Heart left ventricle (tissue), 16 donors: ENCODE measurements around the gene PDE1A. TPM values are rescaled to one million over a fixed set of nuclear protein-coding genes. Genes with fewer than 3 reads are reported as not detected.

ENCODE experiments used
- ATAC-seq, 4 donors: fragments of 200-7000 bp; cut with Tn5 transposase; one replicate each; pipeline ENCODE4 v1.9.1; 2020 to 2022; ENCODE audit warnings: moderate library complexity in 4 of 4, mild to moderate bottlenecking in 3 of 4, moderate number of reproducible peaks in 1 of 4
- DNase-seq, 5 donors: peaks; one replicate each; pipeline ENCODE4 v3.0.0-alpha.2; 2020
- H3K27ac ChIP-seq, 12 donors: fragments of 200-600 bp; sonication (generic) in 4 of 12; one replicate each; pipeline versions ENCODE4 v1.5.0 to v1.8.0; 2016 to 2022; ENCODE audit warnings: mild to moderate bottlenecking in 2 of 12
- H3K27me3 ChIP-seq, 9 donors: fragments of 200-600 bp; sonication (generic) in 2 of 9; one replicate each; pipeline versions ENCODE4 v1.5.1 to v1.8.0; 2016 to 2022; ENCODE audit warnings: mild to moderate bottlenecking in 3 of 9
- H3K36me3 ChIP-seq, 9 donors: fragments of 200-600 bp; sonication (generic) in 2 of 9; one replicate each; pipeline versions ENCODE4 v1.5.0 to v1.8.0; 2018 to 2022; ENCODE audit warnings: mild to moderate bottlenecking in 2 of 9
- H3K4me1 ChIP-seq, 12 donors: fragments of 200-600 bp; sonication (generic) in 4 of 12; one replicate each; pipeline versions ENCODE4 v1.5.0 to v1.8.0; 2016 to 2022; ENCODE audit warnings: mild to moderate bottlenecking in 3 of 12
- H3K4me3 ChIP-seq, 12 donors: fragments of 200-600 bp; sonication (generic) in 4 of 12; one replicate each; pipeline versions ENCODE4 v1.5.0 to v1.8.0; 2017 to 2022; ENCODE audit warnings: mild to moderate bottlenecking in 9 of 12, moderate library complexity in 4 of 12
- H3K9me3 ChIP-seq, 12 donors: fragments of 200-600 bp; sonication (generic) in 4 of 12; one replicate each; pipeline versions ENCODE4 v1.5.0 to v1.8.0; 2016 to 2022; ENCODE audit warnings: mild to moderate bottlenecking in 1 of 12
- POLR2A ChIP-seq, 2 donors: fragments of 450-650 bp; IDR thresholded peaks; one replicate each; pipeline ENCODE4 v1.6.1; 2017; ENCODE audit warnings: antibody characterized with exemption in 2 of 2, mild to moderate bottlenecking in 2 of 2, moderate library complexity in 2 of 2
- WGBS, 4 donors: extraction: QIAGEN DNeasy Blood & Tissue Kit in 2 of 4; methylation state at CpG; one replicate each; pipeline versions ENCODE4 v1.1.5 to v1.1.7; 2013 to 2018; 5-methylcytosine and 5-hydroxymethylcytosine counted together
- intact Hi-C, 10 donors: fragments of 100-400 bp; cut with DNase I; formaldehyde crosslinking; loops; one replicate each; pipeline versions ENCODE4 v1.11.1 to v1.14.2; 2022
- polyA plus RNA-seq, 2 donors: library from polyadenylated mRNA; stranded (reverse); fragments of 200-250 nt; gene quantifications; one replicate each; pipeline ENCODE4 v1.2.3, GENCODE V29; 2013
- total RNA-seq, 9 donors: library from RNA; depleted of rRNA in 2 of 9; stranded (reverse); fragments of >200 nt in 2 of 9; fragmentation: NEBNext Ultra II Directional in 3 of 9; extraction: Animal tissue kit (Norgen Biotek cat#: 25700) in 3 of 9; gene quantifications; one replicate each; pipeline versions ENCODE4 v1.1.0 to v1.2.4, GENCODE V29; 2016 to 2023
- TF ChIP-seq, protein P1 (sequence below), 12 donors: fragments of 200-600 bp; sonication (generic) in 4 of 12; IDR thresholded peaks; one replicate each; pipeline versions ENCODE4 v1.5.0 to v1.8.0; 2018 to 2022; ENCODE audit warnings: antibody characterized with exemption in 12 of 12, mild to moderate bottlenecking in 5 of 12
- donor health status: ischemic (EF 13 %, LVEDD 7.1; RV severe dilation, severe dysfunction).
- donor health status: healthy with polysubstance abuse.
- donor health status: DM: no; HTN: yes; CAD: no.
- donor health status: DM: no; HTN: no; CAD: no.
- donor health status: ischemic (EF 25% LVEDD 6.9; RV normal size, moderate dysfunction).
- donor health status: ischemic (EF 25% LVEDD 5.7; RV mildly dilated, moderate dysfunction).
- donor health status: healthy.
- donor health status: DM: yes; HTN: yes; CAD: no.
- donor health status: ischemic (EF 35%, LVEDD 5.7; RV mildly dilated, moderate dysfunction).
- donor health status: nonischemic (EF 11% LVEDD 7.7; RV severe dilation, severe dysfunction).
- donor health status: DM: yes; HTN: yes; CAD: no.
- donor health status: PGD.
- donor health status: ischemic (EF 29% LVEDD 5.4; RV normal size, mild dysfunction).
- donor health status: nonischemic (EF 23%, LVEDD 6.1; RV moderate dilation, normal function).

Gene PDE1A
- total and polyA plus RNA-seq, 11 donors, result 2.5 to 25.5 (median 5.5) TPM

DNA sequence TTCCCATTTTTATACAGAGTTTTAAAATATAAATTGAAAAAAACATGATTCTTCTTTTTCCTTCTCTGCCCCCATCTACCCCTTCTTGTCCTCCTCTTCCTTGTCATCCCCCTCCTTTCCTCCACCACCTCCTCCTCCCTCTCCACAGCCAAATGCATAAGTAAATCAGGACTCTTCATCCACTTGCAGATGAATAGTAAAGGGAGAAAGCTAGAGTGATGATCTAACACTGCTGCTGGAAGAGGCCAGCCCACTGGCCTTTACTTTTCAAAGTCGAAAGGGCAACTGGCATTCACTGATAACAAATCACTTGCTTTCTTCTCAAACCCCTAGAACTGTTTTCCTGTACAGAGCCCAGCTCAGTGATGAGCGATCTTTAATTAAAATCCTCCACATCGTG, 205.8 kb downstream of the PDE1A start:
- Histone ChIP-seq H3K4me1 (peaks cover 0 to 7% (median 0%) of the 10 kb centered on the region in 12 donors), H3K27me3 (no peaks in the 10 kb centered on the region), H3K4me3 (no peak overlapping the region), H3K36me3 (peaks cover 0 to 16% (median 0%) of the 10 kb centered on the region in 9 donors), H3K27ac (no peak overlapping the region), H3K9me3 (no peaks in the 10 kb centered on the region)
- TF ChIP-seq, protein P1, sequence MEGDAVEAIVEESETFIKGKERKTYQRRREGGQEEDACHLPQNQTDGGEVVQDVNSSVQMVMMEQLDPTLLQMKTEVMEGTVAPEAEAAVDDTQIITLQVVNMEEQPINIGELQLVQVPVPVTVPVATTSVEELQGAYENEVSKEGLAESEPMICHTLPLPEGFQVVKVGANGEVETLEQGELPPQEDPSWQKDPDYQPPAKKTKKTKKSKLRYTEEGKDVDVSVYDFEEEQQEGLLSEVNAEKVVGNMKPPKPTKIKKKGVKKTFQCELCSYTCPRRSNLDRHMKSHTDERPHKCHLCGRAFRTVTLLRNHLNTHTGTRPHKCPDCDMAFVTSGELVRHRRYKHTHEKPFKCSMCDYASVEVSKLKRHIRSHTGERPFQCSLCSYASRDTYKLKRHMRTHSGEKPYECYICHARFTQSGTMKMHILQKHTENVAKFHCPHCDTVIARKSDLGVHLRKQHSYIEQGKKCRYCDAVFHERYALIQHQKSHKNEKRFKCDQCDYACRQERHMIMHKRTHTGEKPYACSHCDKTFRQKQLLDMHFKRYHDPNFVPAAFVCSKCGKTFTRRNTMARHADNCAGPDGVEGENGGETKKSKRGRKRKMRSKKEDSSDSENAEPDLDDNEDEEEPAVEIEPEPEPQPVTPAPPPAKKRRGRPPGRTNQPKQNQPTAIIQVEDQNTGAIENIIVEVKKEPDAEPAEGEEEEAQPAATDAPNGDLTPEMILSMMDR (IDR thresholded peaks at IDR 0.05), result no peak
- TF ChIP-seq POLR2A (IDR thresholded peaks at IDR 0.05), result no peak
- DNase-seq (no peak), ATAC-seq (no peak)
- WGBS, 4 donors, result 49 to 52% (median 49%) methylated on average over 3 of the region's 3 CpGs
- intact Hi-C loops, result no loop called here

DNA sequence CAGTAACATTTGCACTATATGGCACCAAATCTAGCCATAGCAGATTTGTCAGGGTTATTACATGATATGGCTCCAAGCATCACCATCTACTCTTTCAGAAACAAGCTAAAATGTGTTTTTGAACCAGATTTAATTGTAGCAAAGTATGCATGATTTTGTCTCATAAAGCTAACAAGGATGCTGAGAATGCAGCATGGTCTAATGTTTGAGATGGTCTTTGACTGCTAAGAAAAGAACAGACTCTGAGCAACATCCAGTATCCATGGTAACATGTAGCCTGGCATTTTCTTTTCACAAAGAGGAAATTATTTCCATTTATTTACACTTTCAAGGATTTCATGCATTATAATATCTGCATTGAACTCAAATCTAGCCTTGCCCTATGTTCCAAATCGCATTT, 206.5 kb downstream of the PDE1A start:
- Histone ChIP-seq H3K36me3 (peaks cover 0 to 16% (median 0%) of the 10 kb centered on the region in 9 donors), H3K27me3 (no peaks in the 10 kb centered on the region), H3K9me3 (no peaks in the 10 kb centered on the region), H3K27ac (no peak overlapping the region), H3K4me1 (peaks cover 0 to 7% (median 0%) of the 10 kb centered on the region in 12 donors), H3K4me3 (no peak overlapping the region)
- WGBS, 4 donors, result 73 to 91% (median 87%) methylated on average over 1 of the region's 1 CpG
- ATAC-seq (no peak), DNase-seq (no peak)
- intact Hi-C loops, result no loop called here
- TF ChIP-seq POLR2A (IDR thresholded peaks at IDR 0.05), result no peak
- TF ChIP-seq, protein P1 (IDR thresholded peaks at IDR 0.05), result no peak

DNA sequence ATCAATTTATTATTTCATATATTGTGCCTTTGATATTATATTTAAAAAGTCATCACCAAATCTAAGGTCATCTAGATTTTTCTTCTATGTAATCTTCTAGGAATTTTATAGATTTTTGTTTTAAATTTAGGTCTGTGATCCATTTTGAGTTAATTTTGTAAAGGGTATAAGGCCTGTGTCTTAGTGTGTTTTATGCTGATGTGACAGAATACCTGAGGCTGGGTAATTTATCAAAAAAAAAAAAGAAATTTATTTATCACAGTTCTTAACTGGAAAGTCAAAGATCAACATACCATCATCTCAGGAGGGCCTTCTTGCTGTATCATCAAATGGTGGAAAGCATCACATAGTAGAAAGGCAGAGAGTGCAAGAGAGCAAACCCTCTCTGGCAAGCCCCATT, 216.2 kb downstream of the PDE1A start:
- DNase-seq, result no peak
- no peaks in the 10 kb centered on the region for H3K9me3 ChIP-seq
- H3K36me3 ChIP-seq, result peaks cover 0 to 8% (median 0%) of the 10 kb centered on the region in 9 donors
- H3K4me1 ChIP-seq, result no peaks in the 10 kb centered on the region
- intact Hi-C loops, result no loop called here
- H3K27ac ChIP-seq, result no peak overlapping the region
- ATAC-seq, result no peak
- TF ChIP-seq POLR2A (IDR thresholded peaks at IDR 0.05), result no peak
- TF ChIP-seq, protein P1 (IDR thresholded peaks at IDR 0.05), result no peak
- no peak overlapping the region for H3K4me3 ChIP-seq
- no peaks in the 10 kb centered on the region for H3K27me3 ChIP-seq

DNA sequence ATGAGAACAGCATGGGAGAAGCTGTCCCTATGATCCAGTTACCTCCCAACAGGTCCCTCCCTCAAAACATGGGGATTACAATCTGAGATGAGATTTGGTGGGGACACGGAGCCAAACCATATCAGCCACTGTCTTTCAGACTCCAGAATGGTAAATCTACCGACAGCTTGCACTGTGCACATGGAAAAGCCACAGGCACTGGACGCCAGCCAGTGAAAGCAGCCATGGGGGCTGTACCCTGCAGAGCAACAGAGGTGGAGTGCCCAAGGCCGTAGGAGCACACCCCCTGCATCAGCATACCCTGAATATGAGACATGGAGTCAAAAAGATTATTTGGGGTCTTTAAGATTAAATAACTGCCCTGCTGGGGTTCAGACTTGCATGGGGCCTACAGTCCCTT, 218.4 kb downstream of the PDE1A start:
- intact Hi-C loops, result no loop called here
- no peaks in the 10 kb centered on the region for H3K4me1 ChIP-seq
- TF ChIP-seq, protein P1 (IDR thresholded peaks at IDR 0.05), result no peak
- no peak for TF ChIP-seq POLR2A (IDR thresholded peaks at IDR 0.05)
- H3K36me3 ChIP-seq, result peaks cover 0 to 8% (median 0%) of the 10 kb centered on the region in 9 donors
- DNase-seq (no peak), ATAC-seq (no peak)
- no peaks in the 10 kb centered on the region for H3K27me3 ChIP-seq
- WGBS, 4 donors, result 72 to 89% (median 80%) methylated on average over 3 to 4 of the region's 4 CpGs
- no peak overlapping the region for H3K4me3 ChIP-seq
- H3K9me3 ChIP-seq, result no peaks in the 10 kb centered on the region
- H3K27ac ChIP-seq, result no peak overlapping the region
